Lower lobe of right lung (tissue), 2 donors: ENCODE results near the gene SLK. TPM values are rescaled to one million over a fixed set of nuclear protein-coding genes. Genes with fewer than 3 reads are reported as not detected.

Experiments used
- ATAC-seq, 2 donors: fragments of 200-7000 bp; cut with Tn5 transposase; one replicate each; pipeline ENCODE4 v1.9.1; 2020 to 2022; ENCODE audit warnings: mild to moderate bottlenecking in 2 of 2, moderate library complexity in 2 of 2
- DNase-seq: peaks from one replicate; pipeline ENCODE4 v3.0.0-alpha.2; 2020
- H3K27ac ChIP-seq: fragments of 200-600 bp; one replicate; pipeline ENCODE4 v1.8.0; 2022
- H3K27me3 ChIP-seq: fragments of 200-600 bp; one replicate; pipeline ENCODE4 v1.8.0; 2022; ENCODE audit warnings: low read depth
- H3K36me3 ChIP-seq: fragments of 200-600 bp; one replicate; pipeline ENCODE4 v1.8.0; 2022; ENCODE audit warnings: mild to moderate bottlenecking
- H3K4me1 ChIP-seq: fragments of 200-600 bp; one replicate; pipeline ENCODE4 v1.8.0; 2022
- H3K4me3 ChIP-seq: fragments of 200-600 bp; one replicate; pipeline ENCODE4 v1.8.0; 2022; ENCODE audit warnings: mild to moderate bottlenecking
- H3K9me3 ChIP-seq: fragments of 200-600 bp; one replicate; pipeline ENCODE4 v1.8.0; 2022
- intact Hi-C: fragments of 100-400 bp; cut with DNase I; formaldehyde crosslinking; loops from one replicate; pipeline ENCODE4 v1.11.0; 2022
- total RNA-seq: library from RNA; stranded (reverse); fragmentation: NEBNext Ultra II Directional; extraction: Animal tissue kit (Norgen Biotek cat#: 25700); gene quantifications from one replicate; pipeline ENCODE4 v1.2.1, GENCODE V29; 2021
- TF ChIP-seq, protein P1 (sequence below): fragments of 200-600 bp; IDR thresholded peaks from one replicate; pipeline ENCODE4 v1.8.0; 2022; ENCODE audit warnings: antibody characterized with exemption, mild to moderate bottlenecking
- donor health status: DM: no; HTN: yes; CAD: no; lungs with severe emphysema.

SLK gene
- total RNA-seq, 1 donor from 2014 or later, result 45.5 TPM

DNA sequence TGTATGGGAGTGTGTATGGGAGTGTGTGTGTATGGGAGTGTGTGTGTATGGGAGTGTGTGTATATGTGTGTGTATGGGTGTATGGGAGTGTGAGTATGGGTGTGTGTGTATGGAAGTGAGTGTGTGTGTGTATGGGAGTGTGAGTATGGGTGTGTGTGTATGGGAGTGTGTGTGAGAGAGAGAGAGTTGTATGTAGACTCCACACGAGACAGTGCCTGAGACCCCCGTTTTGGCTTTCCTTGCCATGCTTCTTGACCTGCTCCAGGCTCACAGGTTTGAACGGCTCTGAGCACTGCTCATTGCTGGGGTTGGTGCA lies 69.1 kb downstream of the SLK start:
- H3K27me3 ChIP-seq, result no peaks in the 10 kb centered on the region
- no peaks in the 10 kb centered on the region for H3K9me3 ChIP-seq
- DNase-seq (no peak), ATAC-seq (peak; percentile 28 to 58)
- TF ChIP-seq, protein P1, sequence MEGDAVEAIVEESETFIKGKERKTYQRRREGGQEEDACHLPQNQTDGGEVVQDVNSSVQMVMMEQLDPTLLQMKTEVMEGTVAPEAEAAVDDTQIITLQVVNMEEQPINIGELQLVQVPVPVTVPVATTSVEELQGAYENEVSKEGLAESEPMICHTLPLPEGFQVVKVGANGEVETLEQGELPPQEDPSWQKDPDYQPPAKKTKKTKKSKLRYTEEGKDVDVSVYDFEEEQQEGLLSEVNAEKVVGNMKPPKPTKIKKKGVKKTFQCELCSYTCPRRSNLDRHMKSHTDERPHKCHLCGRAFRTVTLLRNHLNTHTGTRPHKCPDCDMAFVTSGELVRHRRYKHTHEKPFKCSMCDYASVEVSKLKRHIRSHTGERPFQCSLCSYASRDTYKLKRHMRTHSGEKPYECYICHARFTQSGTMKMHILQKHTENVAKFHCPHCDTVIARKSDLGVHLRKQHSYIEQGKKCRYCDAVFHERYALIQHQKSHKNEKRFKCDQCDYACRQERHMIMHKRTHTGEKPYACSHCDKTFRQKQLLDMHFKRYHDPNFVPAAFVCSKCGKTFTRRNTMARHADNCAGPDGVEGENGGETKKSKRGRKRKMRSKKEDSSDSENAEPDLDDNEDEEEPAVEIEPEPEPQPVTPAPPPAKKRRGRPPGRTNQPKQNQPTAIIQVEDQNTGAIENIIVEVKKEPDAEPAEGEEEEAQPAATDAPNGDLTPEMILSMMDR, result no peak
- H3K36me3 ChIP-seq, result peaks cover 7% of the 10 kb centered on the region
- intact Hi-C loops, result no loop called here
- no peak overlapping the region for H3K4me3 ChIP-seq
- no peaks in the 10 kb centered on the region for H3K4me1 ChIP-seq
- no peak overlapping the region for H3K27ac ChIP-seq

DNA sequence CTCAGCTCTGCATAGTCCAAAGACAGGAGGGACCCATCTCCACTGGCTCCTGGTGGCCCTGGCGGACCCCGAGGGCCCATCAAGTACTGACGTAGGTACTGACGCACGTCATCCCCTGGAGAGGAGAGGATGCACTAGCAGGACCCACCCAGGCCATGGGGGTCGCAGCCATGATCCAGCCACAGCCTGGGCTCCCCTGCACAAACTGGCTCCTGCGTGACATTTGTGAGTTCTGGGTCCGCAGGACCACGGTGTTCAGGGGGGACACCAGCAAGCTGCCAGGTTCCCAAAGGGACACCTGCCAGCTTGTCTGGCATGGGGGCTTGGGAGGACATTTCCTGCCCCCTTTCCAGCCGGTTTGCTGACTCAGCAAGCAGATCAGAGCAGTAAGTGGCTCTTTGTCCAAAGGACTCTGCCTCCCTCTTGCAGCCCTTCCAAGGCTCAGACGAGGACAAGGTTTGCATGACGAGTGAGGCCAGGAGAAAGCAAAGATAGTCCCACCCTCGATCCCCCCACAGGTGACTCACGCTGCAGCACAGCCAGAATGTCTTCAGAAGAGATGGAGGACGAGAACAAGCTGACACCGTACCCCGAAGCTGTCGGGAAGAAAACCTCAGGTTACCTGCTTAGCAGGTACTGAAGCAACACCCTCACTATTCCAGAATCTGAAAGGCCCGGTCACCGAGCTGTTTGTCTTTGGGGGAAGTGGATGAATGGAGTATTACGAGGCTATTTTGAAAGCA lies 69.7 kb downstream of the SLK start:
- ATAC-seq (no peak), DNase-seq (no peak)
- Histone ChIP-seq H3K27me3 (no peaks in the 10 kb centered on the region), H3K36me3 (peaks cover 3% of the 10 kb centered on the region), H3K27ac (no peak overlapping the region), H3K4me3 (no peak overlapping the region), H3K4me1 (no peaks in the 10 kb centered on the region), H3K9me3 (no peaks in the 10 kb centered on the region)
- intact Hi-C loops, result no loop called here
- TF ChIP-seq, protein P1, result no peak

DNA sequence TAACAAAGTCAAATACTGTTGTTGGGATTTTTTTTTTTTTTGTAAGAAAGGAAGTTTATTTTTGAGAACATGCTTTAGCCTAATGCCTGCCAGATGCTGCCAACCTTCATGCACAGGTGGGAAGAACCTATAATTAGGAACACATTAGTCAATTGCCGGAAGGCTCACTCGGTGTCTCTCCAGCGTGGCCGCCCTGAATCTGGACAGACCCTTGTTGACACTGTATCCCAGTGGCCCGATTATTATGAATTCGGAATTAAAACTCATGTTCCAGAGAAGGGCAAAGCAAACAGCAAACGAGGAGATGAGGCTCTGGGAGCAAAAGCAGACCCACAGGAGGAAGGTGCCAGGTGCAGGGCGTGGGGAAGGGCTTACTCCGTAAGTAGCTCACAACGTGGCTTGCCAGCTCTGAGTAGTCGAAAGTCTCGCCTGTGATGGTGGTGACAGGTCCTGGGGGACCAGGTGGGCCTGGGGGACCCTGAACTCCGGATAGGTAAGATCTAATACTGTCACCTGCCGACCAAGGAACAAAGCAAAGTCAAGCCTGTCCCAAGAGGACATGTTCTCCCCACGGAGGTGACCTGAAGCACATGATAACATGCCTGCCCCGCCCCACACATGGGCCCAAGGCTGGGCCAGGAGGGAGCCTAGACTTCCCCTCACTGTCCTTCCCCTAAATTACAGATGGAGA lies 70.5 kb downstream of the SLK start:
- Histone ChIP-seq H3K27me3 (no peaks in the 10 kb centered on the region), H3K36me3 (peaks cover 2% of the 10 kb centered on the region), H3K4me1 (no peaks in the 10 kb centered on the region), H3K27ac (no peak overlapping the region), H3K9me3 (no peaks in the 10 kb centered on the region), H3K4me3 (no peak overlapping the region)
- ATAC-seq (no peak), DNase-seq (no peak)
- TF ChIP-seq, protein P1, result no peak
- intact Hi-C loops, result no loop called here

DNA sequence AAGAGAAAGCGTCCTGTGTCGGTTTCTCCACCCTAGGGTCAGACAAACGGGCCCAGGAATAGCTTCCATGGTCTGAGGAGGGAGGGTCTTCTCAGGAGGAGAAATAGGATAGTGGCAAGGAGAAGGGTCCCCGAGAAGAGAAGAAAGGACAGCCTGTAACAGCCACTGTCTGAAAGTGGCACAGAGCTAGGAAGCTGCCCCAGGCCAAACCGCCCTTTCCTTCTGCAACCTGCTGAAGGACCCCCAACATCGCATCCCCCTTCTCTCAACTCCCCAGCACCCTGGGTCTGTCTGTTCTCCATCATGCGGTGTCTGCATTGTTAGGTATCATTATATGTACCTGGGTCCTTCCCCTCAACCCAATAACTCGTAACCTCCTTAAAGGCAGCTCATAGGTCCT lies 71.6 kb downstream of the SLK start:
- no peaks in the 10 kb centered on the region for H3K27me3 ChIP-seq
- no peak overlapping the region for H3K27ac ChIP-seq
- no peaks in the 10 kb centered on the region for H3K36me3 ChIP-seq
- no peaks in the 10 kb centered on the region for H3K4me1 ChIP-seq
- no peak for ATAC-seq
- no peak overlapping the region for H3K4me3 ChIP-seq
- intact Hi-C loops, result no loop called here
- no peak for DNase-seq
- H3K9me3 ChIP-seq, result no peaks in the 10 kb centered on the region
- TF ChIP-seq, protein P1, result no peak

DNA sequence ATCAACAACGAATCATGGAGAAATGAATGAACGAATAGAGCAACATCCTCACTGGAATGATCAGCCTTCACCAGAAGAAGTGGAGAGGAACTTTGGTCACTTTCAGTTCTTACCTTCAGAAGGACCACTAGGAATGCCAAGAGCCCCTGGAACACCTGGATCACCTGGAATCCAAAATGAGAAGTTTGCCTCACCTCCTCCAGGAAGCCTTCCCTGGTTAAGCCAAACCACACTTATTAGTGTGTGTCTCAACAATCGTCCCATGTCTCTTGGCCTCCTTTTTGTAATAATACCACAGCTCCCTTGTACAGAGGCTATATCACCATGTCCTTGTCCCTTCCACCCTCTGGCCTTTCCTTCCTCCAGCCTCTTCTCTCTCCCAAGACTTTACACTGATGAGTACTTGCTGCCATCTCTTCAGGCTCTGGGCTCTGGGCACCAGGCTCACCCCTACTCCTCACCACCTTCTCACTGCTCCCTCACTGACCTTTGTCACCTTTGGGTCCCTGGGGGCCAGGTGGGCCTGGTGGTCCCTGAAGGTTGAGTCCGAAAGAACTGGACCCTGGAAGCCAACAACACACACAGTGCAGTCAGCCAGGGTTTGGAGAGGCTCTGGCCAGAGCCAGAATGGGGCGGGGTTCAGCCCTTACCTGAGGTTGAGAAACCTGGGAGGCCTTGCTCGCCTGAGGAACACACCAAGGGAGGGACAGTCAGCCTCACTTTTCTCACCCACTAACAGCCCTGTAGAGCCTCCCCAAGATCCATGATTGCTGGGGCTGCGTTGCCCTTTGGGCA lies 72.2 kb downstream of the SLK start:
- no peaks in the 10 kb centered on the region for H3K4me1 ChIP-seq
- H3K4me3 ChIP-seq, result no peak overlapping the region
- no peaks in the 10 kb centered on the region for H3K36me3 ChIP-seq
- H3K27ac ChIP-seq, result no peak overlapping the region
- DNase-seq (no peak), ATAC-seq (no peak)
- H3K9me3 ChIP-seq, result no peaks in the 10 kb centered on the region
- H3K27me3 ChIP-seq, result no peaks in the 10 kb centered on the region
- TF ChIP-seq, protein P1, result no peak
- intact Hi-C loops, result no loop called here
